Subcutaneous abdominal adipose tissue (tissue), 5 donors: Measurements from ENCODE around the gene DUSP2.

Experiments
- H3K27ac ChIP-seq: one replicate; pipeline ENCODE4 v1.7.0; 2013; ENCODE audit warnings: low read depth, mild to moderate bottlenecking, inconsistent platforms, low read length, moderate library complexity
- H3K27me3 ChIP-seq, 5 donors: one replicate each; pipeline ENCODE4 v1.7.0; 2013; ENCODE audit warnings: low read length in 5 of 5, inconsistent platforms in 1 of 5; ENCODE audit not compliant: control insufficient read depth in 5 of 5, insufficient read depth in 4 of 5
- H3K36me3 ChIP-seq, 5 donors: one replicate each; pipeline ENCODE4 v1.7.0; 2013; ENCODE audit warnings: low read length in 5 of 5; ENCODE audit not compliant: control insufficient read depth in 5 of 5, insufficient read depth in 5 of 5
- H3K4me1 ChIP-seq, 5 donors: one replicate each; pipeline ENCODE4 v1.7.0; 2013; ENCODE audit warnings: low read length in 5 of 5, mild to moderate bottlenecking in 3 of 5, moderate library complexity in 1 of 5; ENCODE audit not compliant: control insufficient read depth in 5 of 5, insufficient read depth in 5 of 5
- H3K4me3 ChIP-seq, 5 donors: one replicate each; pipeline ENCODE4 v1.7.0; 2013; ENCODE audit warnings: low read length in 5 of 5, low read depth in 1 of 5
- H3K9ac ChIP-seq, 5 donors: one replicate each; pipeline ENCODE4 v1.7.0; 2013; ENCODE audit warnings: low read length in 5 of 5, mild to moderate bottlenecking in 4 of 5, moderate library complexity in 3 of 5
- H3K9me3 ChIP-seq, 5 donors: one replicate each; pipeline ENCODE4 v1.7.0; 2013; ENCODE audit warnings: low read length in 5 of 5; ENCODE audit not compliant: control insufficient read depth in 5 of 5
- donor health status: healthy.
- donor health status: healthy.
- donor health status: healthy.
- donor health status: healthy.
- donor health status: healthy.

Gene DUSP2

DNA sequence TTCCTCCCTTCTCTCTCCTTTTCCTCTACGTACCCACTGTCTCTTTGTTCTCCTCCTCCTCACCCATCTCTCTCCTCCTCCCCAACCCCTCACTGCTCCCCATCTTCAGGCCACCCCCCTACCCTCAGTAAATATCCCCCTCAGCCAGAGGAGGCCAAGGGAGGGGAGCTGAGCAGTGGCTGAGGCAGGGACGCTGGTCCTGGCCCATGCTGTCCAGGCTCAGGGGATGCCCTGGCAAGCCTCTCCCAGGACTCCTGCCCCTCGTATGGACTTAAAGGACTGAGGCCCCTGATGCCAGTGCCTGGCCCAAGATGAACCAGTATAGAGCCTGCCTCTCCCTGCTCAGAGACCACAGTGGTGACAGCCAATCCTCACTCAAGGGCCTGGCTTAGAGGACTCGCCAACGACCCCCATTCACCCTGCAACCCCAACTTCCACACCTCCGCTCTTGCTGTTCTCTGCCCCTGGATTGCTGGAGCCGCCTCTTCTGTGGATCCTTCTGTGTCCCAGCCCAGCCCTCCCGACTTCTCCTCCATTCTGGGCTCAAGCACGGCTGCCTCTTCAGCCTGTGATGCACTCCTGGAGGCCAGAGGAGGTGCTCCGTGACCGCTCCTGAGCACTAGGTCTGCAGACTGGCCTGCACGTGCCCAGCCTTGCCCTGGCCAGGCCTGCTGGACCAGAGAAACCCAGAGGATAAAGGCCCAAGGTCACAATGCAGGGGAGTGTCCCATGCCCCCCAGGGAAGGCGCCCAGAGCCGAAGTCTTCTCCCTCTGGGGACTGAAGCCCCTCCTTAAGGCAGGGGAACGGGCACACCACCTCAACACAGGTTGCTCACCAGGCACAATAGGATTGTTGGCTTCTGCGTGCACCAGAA is 9.5 kb upstream of the DUSP2 start:
- no peak overlapping the region for H3K9ac ChIP-seq
- H3K4me3 ChIP-seq: no peak overlapping the region
- H3K9me3 ChIP-seq: no peaks in the 10 kb centered on the region
- H3K27ac ChIP-seq: no peak overlapping the region
- no peaks in the 10 kb centered on the region for H3K36me3 ChIP-seq
- H3K4me1 ChIP-seq: peaks cover 0 to 6% (median 0%) of the 10 kb centered on the region in 5 donors
- peaks cover 2 to 12% (median 8%) of the 10 kb centered on the region in 5 donors for H3K27me3 ChIP-seq

GRCh38 chr2:96153991-96154431 is 8.8 kb upstream of the DUSP2 start:
- no peak overlapping the region for H3K27ac ChIP-seq
- no peaks in the 10 kb centered on the region for H3K9me3 ChIP-seq
- no peak overlapping the region for H3K9ac ChIP-seq
- peaks cover 0 to 7% (median 0%) of the 10 kb centered on the region in 5 donors for H3K4me1 ChIP-seq
- no peaks in the 10 kb centered on the region for H3K36me3 ChIP-seq
- no peak overlapping the region for H3K4me3 ChIP-seq
- H3K27me3 ChIP-seq: peaks cover 2 to 12% (median 8%) of the 10 kb centered on the region in 5 donors

DNA sequence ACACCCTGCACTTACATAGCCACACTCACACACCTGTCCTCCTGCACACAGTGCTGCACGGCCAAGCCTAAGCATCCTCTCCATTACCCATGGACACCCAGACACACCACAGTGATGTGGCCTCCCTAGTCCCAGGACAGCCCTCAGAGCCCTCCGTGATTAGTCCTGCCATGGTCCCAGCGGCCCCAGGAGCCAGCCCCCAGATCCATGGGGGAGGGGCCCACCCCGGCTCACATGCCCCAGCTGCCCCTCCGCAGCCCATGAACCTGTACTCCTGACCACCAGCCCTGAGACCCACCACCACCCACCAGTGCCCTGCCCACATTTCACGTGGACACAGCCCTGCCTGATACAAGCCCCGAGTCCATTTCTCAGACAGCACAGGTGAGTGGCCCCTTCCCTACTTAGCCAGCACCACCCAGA is 8.1 kb upstream of the DUSP2 start:
- H3K27me3 ChIP-seq: peaks cover 2 to 12% (median 8%) of the 10 kb centered on the region in 5 donors
- H3K27ac ChIP-seq: no peak overlapping the region
- H3K36me3 ChIP-seq: no peaks in the 10 kb centered on the region
- no peak overlapping the region for H3K9ac ChIP-seq
- peaks cover 0 to 13% (median under 1%) of the 10 kb centered on the region in 5 donors for H3K4me1 ChIP-seq
- no peaks in the 10 kb centered on the region for H3K9me3 ChIP-seq
- no peak overlapping the region for H3K4me3 ChIP-seq

- H3K27ac ChIP-seq: no peak overlapping the region
- no peak overlapping the region for H3K9ac ChIP-seq
- H3K4me1 ChIP-seq: peaks cover 0 to 15% (median 8%) of the 10 kb centered on the region in 5 donors
- no peak overlapping the region for H3K4me3 ChIP-seq
- H3K9me3 ChIP-seq: no peaks in the 10 kb centered on the region
- no peaks in the 10 kb centered on the region for H3K36me3 ChIP-seq
- peaks cover 2 to 12% (median 7%) of the 10 kb centered on the region in 5 donors for H3K27me3 ChIP-seq
These were observed 7.3 kb upstream of the DUSP2 start for GRCh38 chr2:96152304-96153161.

DNA sequence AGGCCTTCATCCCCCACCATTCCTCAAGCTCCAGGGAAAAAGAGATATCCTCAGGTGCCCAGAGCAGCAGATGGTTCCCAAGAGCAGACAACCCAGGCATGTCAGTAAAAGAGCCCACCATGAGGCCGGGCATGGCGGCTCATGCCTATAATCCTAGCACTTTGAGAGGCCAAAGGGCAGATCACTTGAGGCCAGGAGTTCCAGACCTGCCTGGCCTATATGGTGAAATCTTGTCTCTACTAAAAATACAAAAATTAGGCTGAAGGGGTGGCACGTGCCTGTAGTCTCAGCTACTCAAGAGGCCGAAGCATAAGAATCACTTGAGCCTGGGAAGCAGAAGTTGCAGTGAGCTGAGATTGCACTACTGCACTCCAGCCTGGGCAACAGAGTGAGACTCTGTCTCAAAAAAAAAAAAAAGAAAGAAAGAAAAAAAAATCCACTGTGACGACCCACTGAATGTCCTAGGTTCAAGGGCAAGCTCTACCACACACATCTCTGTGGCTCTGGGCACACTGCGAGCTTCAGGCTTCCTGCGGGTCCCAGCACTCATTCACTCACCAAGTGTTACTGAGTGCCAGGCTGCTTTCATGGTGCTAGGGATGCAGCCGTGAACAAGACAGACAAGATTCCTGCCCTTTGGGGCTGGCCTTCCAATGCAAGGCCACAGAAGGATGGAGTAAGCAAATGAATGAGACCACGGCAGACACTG is 6.5 kb upstream of the DUSP2 start:
- Histone ChIP-seq H3K27ac (no peak overlapping the region), H3K4me3 (no peak overlapping the region), H3K9ac (no peak overlapping the region), H3K4me1 (peaks cover 0 to 19% (median 16%) of the 10 kb centered on the region in 5 donors), H3K36me3 (no peaks in the 10 kb centered on the region), H3K9me3 (no peaks in the 10 kb centered on the region), H3K27me3 (peaks cover 0 to 5% (median 3%) of the 10 kb centered on the region in 5 donors)

DNA sequence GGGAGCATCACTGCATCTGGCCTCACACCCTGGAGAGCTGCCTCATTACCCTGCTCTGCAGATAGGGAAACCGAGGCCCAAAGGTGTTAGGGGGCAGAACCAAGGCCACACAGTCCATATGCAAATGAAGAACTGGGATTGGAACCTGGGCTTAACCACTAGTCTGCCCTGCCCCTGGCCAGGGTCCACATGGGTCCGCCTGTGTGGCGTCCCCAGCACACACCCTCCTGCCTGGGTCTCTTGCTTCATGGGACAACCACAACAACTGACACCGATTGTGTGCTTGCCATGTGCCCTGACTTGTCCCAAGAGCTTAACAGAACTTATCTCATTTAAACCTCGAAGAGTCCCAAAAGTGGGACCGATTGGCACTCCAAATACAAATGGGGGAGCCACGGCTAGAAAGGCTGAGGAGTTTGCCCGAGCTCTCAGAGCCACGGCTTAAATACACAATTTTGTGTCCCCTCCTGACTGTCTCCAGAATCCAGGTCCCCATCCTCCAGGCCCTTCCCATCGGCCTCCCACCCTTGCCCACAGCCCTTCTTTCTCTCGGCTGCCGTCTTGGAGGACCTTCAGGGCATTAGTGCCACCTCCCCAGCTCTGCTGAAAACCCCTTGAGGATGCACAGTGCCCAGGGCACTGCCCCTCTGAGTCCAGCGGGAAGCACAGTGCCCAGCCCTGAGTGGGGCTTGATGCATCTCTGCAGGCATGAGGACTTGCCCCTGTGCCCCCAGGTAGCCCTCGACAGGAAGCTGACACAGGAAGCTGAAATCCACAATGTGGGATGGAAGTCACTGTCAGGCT is 5.8 kb upstream of the DUSP2 start:
- H3K9ac ChIP-seq: no peak overlapping the region
- no peaks in the 10 kb centered on the region for H3K9me3 ChIP-seq
- no peak overlapping the region for H3K27ac ChIP-seq
- no peak overlapping the region for H3K4me3 ChIP-seq
- H3K36me3 ChIP-seq: no peaks in the 10 kb centered on the region
- peaks cover 0 to 5% (median 3%) of the 10 kb centered on the region in 5 donors for H3K27me3 ChIP-seq
- peaks cover 0 to 27% (median 23%) of the 10 kb centered on the region in 5 donors for H3K4me1 ChIP-seq

- peaks cover 0 to 32% (median 29%) of the 10 kb centered on the region in 5 donors for H3K4me1 ChIP-seq
- no peak overlapping the region for H3K9ac ChIP-seq
- H3K36me3 ChIP-seq: no peaks in the 10 kb centered on the region
- no peaks in the 10 kb centered on the region for H3K9me3 ChIP-seq
- peaks cover 0 to 3% (median 1%) of the 10 kb centered on the region in 5 donors for H3K27me3 ChIP-seq
- H3K27ac ChIP-seq: no peak overlapping the region
- H3K4me3 ChIP-seq: no peak overlapping the region
These were observed 4.9 kb upstream of the DUSP2 start for GRCh38 chr2:96150007-96150640.

DNA sequence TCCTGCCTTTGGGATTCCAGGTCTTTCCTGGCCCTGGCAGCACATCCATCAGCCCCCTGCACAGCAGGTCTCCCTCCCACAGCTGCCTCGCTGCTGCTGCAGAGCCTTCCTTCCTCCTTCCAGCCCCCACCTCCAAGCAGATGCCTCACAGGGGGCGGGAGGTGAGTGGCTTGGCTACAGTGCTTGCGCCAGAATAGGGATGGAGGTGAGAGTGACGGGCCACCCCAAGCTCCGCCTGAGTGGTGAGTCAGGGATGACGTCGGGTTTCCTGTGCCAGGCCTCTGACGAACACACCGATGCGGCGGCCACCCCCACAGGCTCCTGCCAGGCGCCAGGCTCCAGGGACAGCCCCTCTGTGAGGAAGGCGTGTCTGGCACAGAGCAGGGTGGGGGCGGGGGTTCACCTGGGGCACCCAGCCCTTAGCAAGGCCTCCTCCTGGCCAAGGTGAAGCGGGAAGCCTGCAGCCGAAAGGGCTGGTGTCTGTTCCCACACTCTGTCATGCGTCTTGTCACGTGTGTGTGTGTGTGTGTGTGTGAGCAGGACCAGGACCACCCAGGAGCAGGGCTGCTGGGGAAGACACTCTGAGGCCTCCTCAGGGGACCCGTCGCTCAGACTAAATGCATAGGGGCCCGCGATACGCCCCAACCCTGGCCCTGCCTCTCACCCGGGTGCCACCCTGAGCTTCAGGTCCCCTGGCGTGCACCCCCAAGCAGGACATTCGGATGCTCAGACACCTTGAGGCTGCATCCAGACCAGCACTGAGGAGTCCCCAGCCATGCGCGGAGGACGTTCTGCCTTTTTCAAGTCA is 3.4 kb upstream of the DUSP2 start:
- Histone ChIP-seq H3K9ac (no peak overlapping the region), H3K36me3 (no peaks in the 10 kb centered on the region), H3K4me3 (peak overlapping the region in 1 of 5 donors; percentile 23), H3K4me1 (peaks cover 0 to 46% (median 39%) of the 10 kb centered on the region in 5 donors), H3K9me3 (no peaks in the 10 kb centered on the region), H3K27ac (no peak overlapping the region), H3K27me3 (no peaks in the 10 kb centered on the region)
